Liver (tissue), 9 donors: ENCODE data around the gene TNIP1. TPM values are rescaled to one million over a fixed set of nuclear protein-coding genes. Genes with fewer than 3 reads are reported as not detected.

Experiments used
- DNase-seq: peaks from one replicate; pipeline ENCODE4 v3.0.0-alpha.2; 2017; ENCODE audit warnings: low spot score
- H3K27ac ChIP-seq, 2 donors: one replicate each; pipeline ENCODE4 v1.7.0; 2013; ENCODE audit warnings: inconsistent platforms in 2 of 2, low read length in 2 of 2, control low read depth in 1 of 2, low read depth in 1 of 2, mild to moderate bottlenecking in 1 of 2
- H3K27me3 ChIP-seq, 4 donors: one replicate each; pipeline versions ENCODE4 v1.6.1 to v1.7.0; 2013; ENCODE audit warnings: low read length in 3 of 4, inconsistent platforms in 1 of 4, mild to moderate bottlenecking in 1 of 4, moderate library complexity in 1 of 4; ENCODE audit not compliant: control insufficient read depth in 4 of 4, insufficient read depth in 4 of 4
- H3K36me3 ChIP-seq, 4 donors: one replicate each; pipeline versions ENCODE4 v1.6.1 to v1.7.0; 2013; ENCODE audit warnings: low read length in 3 of 4, mild to moderate bottlenecking in 3 of 4, low read depth in 1 of 4, moderate library complexity in 1 of 4; ENCODE audit not compliant: control insufficient read depth in 4 of 4, insufficient read depth in 3 of 4
- H3K4me1 ChIP-seq, 4 donors: one replicate each; pipeline versions ENCODE4 v1.6.1 to v1.7.0; 2013; ENCODE audit warnings: low read length in 3 of 4, mild to moderate bottlenecking in 3 of 4, moderate library complexity in 1 of 4; ENCODE audit not compliant: control insufficient read depth in 4 of 4, insufficient read depth in 4 of 4
- H3K4me3 ChIP-seq, 3 donors: one replicate each; pipeline versions ENCODE4 v1.6.1 to v1.7.0; 2013; ENCODE audit warnings: low read length in 3 of 3, control low read depth in 1 of 3, low read depth in 1 of 3, mild to moderate bottlenecking in 1 of 3
- H3K9ac ChIP-seq, 2 donors: one replicate each; pipeline ENCODE4 v1.7.0; 2013; ENCODE audit warnings: low read length in 2 of 2, mild to moderate bottlenecking in 2 of 2, moderate library complexity in 2 of 2, control low read depth in 1 of 2, low read depth in 1 of 2
- H3K9me3 ChIP-seq, 4 donors: one replicate each; pipeline versions ENCODE4 v1.6.1 to v1.7.0; 2013; ENCODE audit warnings: low read length in 3 of 4; ENCODE audit not compliant: control insufficient read depth in 4 of 4
- EGR1 ChIP-seq, 2 donors: IDR thresholded peaks; 2 replicates each; pipeline ENCODE4 v1.6.1; 2016 to 2018; ENCODE audit warnings: antibody characterized with exemption in 2 of 2, low read depth in 2 of 2
- FOXA1 ChIP-seq: IDR thresholded peaks from 2 replicates; pipeline ENCODE4 v1.6.1; 2016; ENCODE audit warnings: antibody characterized with exemption
- FOXA2 ChIP-seq: IDR thresholded peaks from 2 replicates; pipeline ENCODE4 v1.6.1; 2016; ENCODE audit warnings: antibody characterized with exemption
- GABPA ChIP-seq, 2 donors: IDR thresholded peaks in 1 of 2; conservative IDR thresholded peaks in 1 of 2; 2 replicates each; pipeline ENCODE4 v1.6.1; 2016; ENCODE audit warnings: antibody characterized with exemption in 2 of 2, mild to moderate bottlenecking in 1 of 2, moderate library complexity in 1 of 2
- HNF4A ChIP-seq, 2 donors: conservative IDR thresholded peaks; 2 replicates each; pipeline ENCODE4 v1.6.1; 2016; ENCODE audit warnings: antibody characterized with exemption in 2 of 2, mild to moderate bottlenecking in 2 of 2
- HNF4G ChIP-seq: IDR thresholded peaks from 2 replicates; pipeline ENCODE4 v1.6.1; 2016; ENCODE audit warnings: antibody characterized with exemption
- JUND ChIP-seq, 2 donors: IDR thresholded peaks; 2 replicates each; pipeline ENCODE4 v1.6.1; 2016; ENCODE audit warnings: antibody characterized with exemption in 2 of 2
- NR2F2 ChIP-seq: IDR thresholded peaks from 2 replicates; pipeline ENCODE4 v1.6.1; 2016; ENCODE audit warnings: antibody characterized with exemption
- RAD21 ChIP-seq, 2 donors: IDR thresholded peaks; 2 replicates each; pipeline ENCODE4 v1.6.1; 2016; ENCODE audit warnings: antibody characterized with exemption in 2 of 2, mild to moderate bottlenecking in 2 of 2
- RXRA ChIP-seq, 2 donors: IDR thresholded peaks; 2 replicates each; pipeline ENCODE4 v1.6.1; 2017 to 2018; ENCODE audit warnings: antibody characterized with exemption in 2 of 2, mild to moderate bottlenecking in 1 of 2
- SP1 ChIP-seq: IDR thresholded peaks from 2 replicates; pipeline ENCODE4 v1.6.1; 2018; ENCODE audit warnings: antibody characterized with exemption, mild to moderate bottlenecking
- TAF1 ChIP-seq: conservative IDR thresholded peaks from 2 replicates; pipeline ENCODE4 v1.6.1; 2016; ENCODE audit warnings: antibody characterized with exemption, mild to moderate bottlenecking
- YY1 ChIP-seq: IDR thresholded peaks from 2 replicates; pipeline ENCODE4 v1.6.1; 2016; ENCODE audit warnings: antibody characterized with exemption, mild to moderate bottlenecking
- WGBS: extraction: QIAGEN DNeasy Blood & Tissue Kit; methylation state at CpG from one replicate; pipeline ENCODE4 v1.1.7; 2013; 5-methylcytosine and 5-hydroxymethylcytosine counted together
- polyA plus RNA-seq, 2 donors: library from polyadenylated mRNA; stranded (reverse) in 1 of 2; unstranded in 1 of 2; fragments of 200-250 nt in 1 of 2; fragments of >200 nt in 1 of 2; fragmentation: Nextera tagmentation in 1 of 2; extraction: Ambion mirVana in 1 of 2; gene quantifications; one replicate each; pipeline versions ENCODE4 v1.2.1 to v1.2.3, GENCODE V29; 2013 to 2015
- total RNA-seq, 2 donors: library from RNA; depleted of rRNA; stranded (reverse); fragments of >200 nt; gene quantifications; one replicate each; pipeline ENCODE4 v1.2.3, GENCODE V29; 2014
- TF ChIP-seq, protein P1 (sequence below): IDR thresholded peaks from 2 replicates; pipeline ENCODE4 v1.6.1; 2016; ENCODE audit warnings: antibody characterized with exemption
- TF ChIP-seq, protein P2 (sequence below): fragments of 150-350 bp; IDR thresholded peaks from 2 replicates; pipeline ENCODE4 v1.5.1; 2017; ENCODE audit warnings: improper control_type of control experiment, low read depth, low read length; ENCODE audit not compliant: missing input control
- TF ChIP-seq, protein P3 (sequence below): IDR thresholded peaks from 2 replicates; pipeline ENCODE4 v1.6.1; 2016; ENCODE audit warnings: antibody characterized with exemption, mild to moderate bottlenecking
- donor health status: healthy.
- donor health status: healthy.
- donor health status: healthy.
- donor health status: healthy.
- donor health status: healthy.

TNIP1 gene
- total and polyA plus RNA-seq, 4 donors, result 33.2 to 101 (median 48.0) TPM

DNA sequence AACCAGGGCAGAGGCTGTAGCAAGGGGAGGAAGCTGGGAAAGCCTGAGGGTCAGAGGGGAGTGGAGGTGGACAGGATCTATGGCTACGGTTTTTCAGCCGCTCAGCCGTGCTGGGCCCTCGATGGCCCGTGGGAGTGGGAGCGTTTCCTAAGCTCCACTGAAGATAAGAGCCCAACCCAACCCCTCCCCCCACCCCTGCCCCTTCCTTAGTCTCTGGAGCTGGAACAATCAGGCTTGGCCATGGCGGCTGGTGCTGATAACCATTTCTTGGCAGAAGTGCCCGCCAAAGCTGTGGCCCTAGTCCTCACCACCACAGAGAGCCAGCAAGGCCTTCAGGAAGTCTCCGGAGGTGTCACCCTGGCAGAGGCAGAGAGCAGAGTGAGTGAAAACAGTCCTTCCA, 20.3 kb upstream of the TNIP1 start:
- Histone ChIP-seq H3K9ac (no peak overlapping the region), H3K27me3 (no peaks in the 10 kb centered on the region), H3K4me1 (peaks cover 35 to 93% (median 69%) of the 10 kb centered on the region in 4 donors), H3K9me3 (no peaks in the 10 kb centered on the region), H3K27ac (peak overlapping the region; percentile 73 to 88), H3K36me3 (no peaks in the 10 kb centered on the region), H3K4me3 (peak overlapping the region in 1 of 3 donors; percentile 10)
- 34% methylated on average over 9 of the region's 9 CpGs for WGBS
- TF ChIP-seq HNF4G, result no peak
- TF ChIP-seq SP1, result no peak
- no peak for TF ChIP-seq JUND (IDR thresholded peaks at IDR 0.05)
- no peak for TF ChIP-seq NR2F2
- TF ChIP-seq GABPA (IDR thresholded peaks at IDR 0.05 in 1 of 2, conservative IDR thresholded peaks at IDR 0.05 in 1 of 2), result no peak
- TF ChIP-seq, protein P1, sequence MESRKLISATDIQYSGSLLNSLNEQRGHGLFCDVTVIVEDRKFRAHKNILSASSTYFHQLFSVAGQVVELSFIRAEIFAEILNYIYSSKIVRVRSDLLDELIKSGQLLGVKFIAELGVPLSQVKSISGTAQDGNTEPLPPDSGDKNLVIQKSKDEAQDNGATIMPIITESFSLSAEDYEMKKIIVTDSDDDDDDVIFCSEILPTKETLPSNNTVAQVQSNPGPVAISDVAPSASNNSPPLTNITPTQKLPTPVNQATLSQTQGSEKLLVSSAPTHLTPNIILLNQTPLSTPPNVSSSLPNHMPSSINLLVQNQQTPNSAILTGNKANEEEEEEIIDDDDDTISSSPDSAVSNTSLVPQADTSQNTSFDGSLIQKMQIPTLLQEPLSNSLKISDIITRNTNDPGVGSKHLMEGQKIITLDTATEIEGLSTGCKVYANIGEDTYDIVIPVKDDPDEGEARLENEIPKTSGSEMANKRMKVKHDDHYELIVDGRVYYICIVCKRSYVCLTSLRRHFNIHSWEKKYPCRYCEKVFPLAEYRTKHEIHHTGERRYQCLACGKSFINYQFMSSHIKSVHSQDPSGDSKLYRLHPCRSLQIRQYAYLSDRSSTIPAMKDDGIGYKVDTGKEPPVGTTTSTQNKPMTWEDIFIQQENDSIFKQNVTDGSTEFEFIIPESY, result no peak
- no peak for TF ChIP-seq RXRA (IDR thresholded peaks at IDR 0.05)
- no peak for TF ChIP-seq HNF4A (conservative IDR thresholded peaks at IDR 0.05)
- no peak for DNase-seq

DNA sequence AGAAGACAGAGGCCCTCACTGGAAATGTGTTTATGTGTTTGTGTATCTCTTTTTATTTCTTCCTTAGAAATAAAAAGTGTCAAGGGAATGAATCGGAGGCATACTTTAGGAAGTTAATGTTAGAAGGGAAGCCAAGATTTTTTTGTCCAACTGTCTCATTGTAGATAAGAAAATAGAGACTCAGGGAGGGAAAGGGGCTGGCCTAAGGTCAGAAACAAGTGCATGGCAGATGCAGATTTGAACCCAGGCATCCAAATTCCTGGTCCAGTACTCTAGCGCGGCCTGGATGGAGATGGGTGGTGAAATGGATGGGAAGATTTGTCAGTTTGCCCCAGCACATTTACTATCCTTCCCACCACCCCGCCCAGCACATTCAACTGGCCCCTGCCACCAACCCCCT, 19.8 kb upstream of the TNIP1 start:
- no peak for DNase-seq
- Histone ChIP-seq H3K27ac (peak overlapping the region; percentile 73 to 88), H3K36me3 (no peaks in the 10 kb centered on the region), H3K9ac (no peak overlapping the region), H3K4me3 (no peak overlapping the region), H3K27me3 (no peaks in the 10 kb centered on the region), H3K4me1 (peaks cover 37 to 93% (median 69%) of the 10 kb centered on the region in 4 donors), H3K9me3 (no peaks in the 10 kb centered on the region)
- TF ChIP-seq NR2F2 (no peak), TAF1 (no peak), FOXA2 (no peak), HNF4G (no peak), RAD21 (IDR thresholded peaks at IDR 0.05) (no peak), JUND (IDR thresholded peaks at IDR 0.05) (no peak), HNF4A (conservative IDR thresholded peaks at IDR 0.05) (no peak), GABPA (IDR thresholded peaks at IDR 0.05 in 1 of 2, conservative IDR thresholded peaks at IDR 0.05 in 1 of 2) (no peak), YY1 (no peak), SP1 (no peak), RXRA (IDR thresholded peaks at IDR 0.05) (no peak), FOXA1 (no peak), EGR1 (IDR thresholded peaks at IDR 0.05; ENCODE audit: low read depth in 2 of 2) (no peak)
- TF ChIP-seq, protein P2, sequence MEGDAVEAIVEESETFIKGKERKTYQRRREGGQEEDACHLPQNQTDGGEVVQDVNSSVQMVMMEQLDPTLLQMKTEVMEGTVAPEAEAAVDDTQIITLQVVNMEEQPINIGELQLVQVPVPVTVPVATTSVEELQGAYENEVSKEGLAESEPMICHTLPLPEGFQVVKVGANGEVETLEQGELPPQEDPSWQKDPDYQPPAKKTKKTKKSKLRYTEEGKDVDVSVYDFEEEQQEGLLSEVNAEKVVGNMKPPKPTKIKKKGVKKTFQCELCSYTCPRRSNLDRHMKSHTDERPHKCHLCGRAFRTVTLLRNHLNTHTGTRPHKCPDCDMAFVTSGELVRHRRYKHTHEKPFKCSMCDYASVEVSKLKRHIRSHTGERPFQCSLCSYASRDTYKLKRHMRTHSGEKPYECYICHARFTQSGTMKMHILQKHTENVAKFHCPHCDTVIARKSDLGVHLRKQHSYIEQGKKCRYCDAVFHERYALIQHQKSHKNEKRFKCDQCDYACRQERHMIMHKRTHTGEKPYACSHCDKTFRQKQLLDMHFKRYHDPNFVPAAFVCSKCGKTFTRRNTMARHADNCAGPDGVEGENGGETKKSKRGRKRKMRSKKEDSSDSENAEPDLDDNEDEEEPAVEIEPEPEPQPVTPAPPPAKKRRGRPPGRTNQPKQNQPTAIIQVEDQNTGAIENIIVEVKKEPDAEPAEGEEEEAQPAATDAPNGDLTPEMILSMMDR, result no peak
- TF ChIP-seq, protein P1, result no peak
- TF ChIP-seq, protein P3, sequence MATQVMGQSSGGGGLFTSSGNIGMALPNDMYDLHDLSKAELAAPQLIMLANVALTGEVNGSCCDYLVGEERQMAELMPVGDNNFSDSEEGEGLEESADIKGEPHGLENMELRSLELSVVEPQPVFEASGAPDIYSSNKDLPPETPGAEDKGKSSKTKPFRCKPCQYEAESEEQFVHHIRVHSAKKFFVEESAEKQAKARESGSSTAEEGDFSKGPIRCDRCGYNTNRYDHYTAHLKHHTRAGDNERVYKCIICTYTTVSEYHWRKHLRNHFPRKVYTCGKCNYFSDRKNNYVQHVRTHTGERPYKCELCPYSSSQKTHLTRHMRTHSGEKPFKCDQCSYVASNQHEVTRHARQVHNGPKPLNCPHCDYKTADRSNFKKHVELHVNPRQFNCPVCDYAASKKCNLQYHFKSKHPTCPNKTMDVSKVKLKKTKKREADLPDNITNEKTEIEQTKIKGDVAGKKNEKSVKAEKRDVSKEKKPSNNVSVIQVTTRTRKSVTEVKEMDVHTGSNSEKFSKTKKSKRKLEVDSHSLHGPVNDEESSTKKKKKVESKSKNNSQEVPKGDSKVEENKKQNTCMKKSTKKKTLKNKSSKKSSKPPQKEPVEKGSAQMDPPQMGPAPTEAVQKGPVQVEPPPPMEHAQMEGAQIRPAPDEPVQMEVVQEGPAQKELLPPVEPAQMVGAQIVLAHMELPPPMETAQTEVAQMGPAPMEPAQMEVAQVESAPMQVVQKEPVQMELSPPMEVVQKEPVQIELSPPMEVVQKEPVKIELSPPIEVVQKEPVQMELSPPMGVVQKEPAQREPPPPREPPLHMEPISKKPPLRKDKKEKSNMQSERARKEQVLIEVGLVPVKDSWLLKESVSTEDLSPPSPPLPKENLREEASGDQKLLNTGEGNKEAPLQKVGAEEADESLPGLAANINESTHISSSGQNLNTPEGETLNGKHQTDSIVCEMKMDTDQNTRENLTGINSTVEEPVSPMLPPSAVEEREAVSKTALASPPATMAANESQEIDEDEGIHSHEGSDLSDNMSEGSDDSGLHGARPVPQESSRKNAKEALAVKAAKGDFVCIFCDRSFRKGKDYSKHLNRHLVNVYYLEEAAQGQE, result no peak
- 75% methylated on average over 4 of the region's 4 CpGs for WGBS
